Type B pancreatic cell (in vitro differentiated cells): ENCODE results near the gene PRDX3. TPM values are rescaled to one million over a fixed set of nuclear protein-coding genes. Genes with fewer than 3 reads are reported as not detected.

Experiments
- DNase-seq: peaks from one replicate; pipeline ENCODE4 v3.0.0; 2021; ENCODE audit warnings: mixed read lengths; ENCODE audit not compliant: unreplicated experiment; ENCODE audit errors: extremely low spot score
- H3K27ac Mint-ChIP-seq: 2 replicates; pipeline ENCODE4 v1.8.0; 2021; ENCODE audit warnings: mild to moderate bottlenecking, mixed read lengths
- H3K27me3 Mint-ChIP-seq: 2 replicates; pipeline ENCODE4 v1.8.0; 2021; ENCODE audit warnings: mixed read lengths
- H3K36me3 Mint-ChIP-seq: 2 replicates; pipeline ENCODE4 v1.8.0; 2021; ENCODE audit warnings: mixed read lengths
- H3K4me1 Mint-ChIP-seq: one replicate; pipeline ENCODE4 v1.8.0; 2021; ENCODE audit warnings: mixed read lengths; ENCODE audit not compliant: unreplicated experiment
- H3K4me3 Mint-ChIP-seq: 2 replicates; pipeline ENCODE4 v1.8.0; 2021; ENCODE audit warnings: mild to moderate bottlenecking, mixed read lengths
- H3K9me3 Mint-ChIP-seq: 2 replicates; pipeline ENCODE4 v1.8.0; 2021; ENCODE audit warnings: mixed read lengths
- total RNA-seq: library from RNA; stranded (reverse); gene quantifications from 2 replicates; pipeline ENCODE4 v1.2.1, GENCODE V29; 2021; ENCODE audit warnings: low replicate concordance
- TF ChIP-seq, protein P1 (sequence below): fragments of 200-600 bp; sonication (generic); conservative IDR thresholded peaks from 2 replicates; pipeline ENCODE4 v1.5.0; 2021; ENCODE audit warnings: antibody characterized with exemption, mild to moderate bottlenecking

The PRDX3 gene
- total RNA-seq, 1 donor from 2014 or later: 126 TPM

DNA sequence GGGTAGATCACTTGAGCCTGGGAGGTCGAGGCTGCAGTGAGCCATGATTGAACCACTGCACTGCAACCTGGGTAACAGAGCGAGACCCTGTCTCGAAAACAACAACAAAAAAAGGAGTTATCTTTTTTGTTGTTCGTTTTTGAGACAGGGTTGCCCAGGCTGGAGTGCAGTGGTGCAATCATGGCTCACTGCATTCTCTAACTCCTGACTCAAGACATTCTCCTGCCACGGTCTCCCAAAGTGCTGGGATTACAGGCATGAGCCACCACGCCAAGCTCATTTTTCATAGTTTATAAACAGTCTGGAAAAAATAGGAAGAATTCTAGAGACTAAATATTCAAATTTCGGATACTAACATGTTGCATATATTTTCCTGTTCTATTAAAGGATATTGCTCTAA is 42.5 kb downstream of the PRDX3 start:
- TF ChIP-seq, protein P1, sequence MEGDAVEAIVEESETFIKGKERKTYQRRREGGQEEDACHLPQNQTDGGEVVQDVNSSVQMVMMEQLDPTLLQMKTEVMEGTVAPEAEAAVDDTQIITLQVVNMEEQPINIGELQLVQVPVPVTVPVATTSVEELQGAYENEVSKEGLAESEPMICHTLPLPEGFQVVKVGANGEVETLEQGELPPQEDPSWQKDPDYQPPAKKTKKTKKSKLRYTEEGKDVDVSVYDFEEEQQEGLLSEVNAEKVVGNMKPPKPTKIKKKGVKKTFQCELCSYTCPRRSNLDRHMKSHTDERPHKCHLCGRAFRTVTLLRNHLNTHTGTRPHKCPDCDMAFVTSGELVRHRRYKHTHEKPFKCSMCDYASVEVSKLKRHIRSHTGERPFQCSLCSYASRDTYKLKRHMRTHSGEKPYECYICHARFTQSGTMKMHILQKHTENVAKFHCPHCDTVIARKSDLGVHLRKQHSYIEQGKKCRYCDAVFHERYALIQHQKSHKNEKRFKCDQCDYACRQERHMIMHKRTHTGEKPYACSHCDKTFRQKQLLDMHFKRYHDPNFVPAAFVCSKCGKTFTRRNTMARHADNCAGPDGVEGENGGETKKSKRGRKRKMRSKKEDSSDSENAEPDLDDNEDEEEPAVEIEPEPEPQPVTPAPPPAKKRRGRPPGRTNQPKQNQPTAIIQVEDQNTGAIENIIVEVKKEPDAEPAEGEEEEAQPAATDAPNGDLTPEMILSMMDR: no peak
- Mint-ChIP-seq H3K9me3 (no peaks in the 10 kb centered on the region), H3K27ac (no peak overlapping the region), H3K36me3 (peaks cover 33% of the 10 kb centered on the region), H3K27me3 (no peaks in the 10 kb centered on the region), H3K4me1 (peaks cover 4% of the 10 kb centered on the region), H3K4me3 (no peak overlapping the region)
- no peak for DNase-seq

DNA sequence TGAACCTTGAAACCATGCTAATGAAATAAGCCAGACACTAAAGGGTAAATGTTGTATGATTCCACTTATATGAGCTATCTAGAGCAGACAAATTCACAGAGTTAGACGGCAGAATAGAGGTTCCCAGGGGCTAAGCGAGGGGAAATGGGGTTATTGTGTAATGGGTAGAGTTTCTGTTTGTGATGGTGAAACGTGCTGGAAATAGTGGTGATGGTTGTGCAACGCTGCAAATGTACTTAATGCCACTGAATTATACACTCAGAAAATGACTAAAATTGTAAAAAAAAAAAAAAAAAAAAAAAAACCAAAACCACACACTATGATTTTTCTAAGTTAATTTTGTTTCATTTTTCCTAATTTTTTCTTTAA is 43.1 kb downstream of the PRDX3 start:
- TF ChIP-seq, protein P1: no peak
- no peak for DNase-seq
- Mint-ChIP-seq H3K27ac (no peak overlapping the region), H3K4me3 (no peak overlapping the region), H3K4me1 (peaks cover 4% of the 10 kb centered on the region), H3K27me3 (no peaks in the 10 kb centered on the region), H3K9me3 (no peaks in the 10 kb centered on the region), H3K36me3 (peaks cover 38% of the 10 kb centered on the region)

DNA sequence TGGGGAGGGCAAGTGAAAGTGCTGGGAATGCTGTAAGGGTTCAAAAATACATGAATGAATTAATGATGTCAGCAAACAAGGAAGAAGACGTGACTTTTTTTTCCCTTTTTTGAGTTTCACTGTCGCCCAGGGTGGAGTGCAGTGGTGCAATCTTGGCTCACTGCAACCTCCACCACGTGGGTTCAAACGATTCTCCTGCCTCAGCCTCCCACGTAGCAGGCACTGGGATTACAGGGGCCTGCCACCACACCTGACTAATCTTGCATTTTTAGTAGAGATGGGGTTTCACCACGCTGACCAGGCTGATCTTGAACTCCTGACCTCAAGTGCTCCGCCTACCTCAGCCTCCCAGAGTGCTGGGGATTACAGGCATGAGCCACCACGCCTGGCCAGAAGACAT is 44.7 kb downstream of the PRDX3 start:
- TF ChIP-seq, protein P1: no peak
- Mint-ChIP-seq H3K4me1 (peaks cover 4% of the 10 kb centered on the region), H3K27me3 (no peaks in the 10 kb centered on the region), H3K36me3 (peaks cover 36% of the 10 kb centered on the region), H3K27ac (no peak overlapping the region), H3K9me3 (no peaks in the 10 kb centered on the region), H3K4me3 (no peak overlapping the region)
- DNase-seq: no peak

DNA sequence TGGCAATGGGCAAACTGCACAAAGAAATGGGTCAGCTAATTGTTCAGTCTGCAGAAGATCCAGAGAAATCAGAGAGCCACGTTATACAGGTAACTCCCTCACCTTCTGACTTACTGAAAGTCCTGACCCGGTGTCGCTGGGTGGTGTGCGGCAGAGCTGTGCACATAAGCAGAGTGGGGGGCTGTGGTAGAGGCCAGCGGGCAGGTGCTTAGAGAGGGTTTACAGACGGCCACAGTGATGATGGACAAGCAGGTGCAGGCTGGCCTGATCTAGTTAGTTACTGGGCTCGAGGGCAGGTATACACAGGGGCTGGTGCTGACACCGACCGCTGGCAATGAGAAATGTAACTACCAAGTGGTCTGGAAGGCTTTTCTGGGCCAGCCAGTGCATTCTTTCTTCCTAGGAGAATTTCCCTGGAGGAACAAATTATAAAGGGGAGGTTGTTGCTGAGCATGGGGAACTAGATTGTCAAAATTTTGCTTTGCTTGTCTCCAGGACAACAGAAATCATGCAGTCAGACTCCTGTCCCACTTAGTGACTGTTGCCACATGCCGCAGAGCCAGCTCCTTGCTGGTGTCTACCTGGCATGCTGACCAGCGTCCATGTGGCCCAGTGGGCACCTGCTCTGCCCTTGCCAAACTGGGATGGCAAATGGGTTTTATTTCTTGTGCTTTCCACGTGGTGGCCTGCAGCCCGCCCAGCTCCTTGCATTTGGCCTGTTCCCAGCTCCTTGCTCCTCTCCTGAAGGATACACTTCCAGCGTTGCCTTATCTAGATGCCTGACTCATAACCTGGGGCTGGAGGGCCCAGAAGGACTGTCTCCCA is 45.9 kb downstream of the PRDX3 start:
- no peak overlapping the region for H3K4me3 Mint-ChIP-seq
- TF ChIP-seq, protein P1: no peak
- H3K4me1 Mint-ChIP-seq: peaks cover 4% of the 10 kb centered on the region
- no peaks in the 10 kb centered on the region for H3K9me3 Mint-ChIP-seq
- no peaks in the 10 kb centered on the region for H3K27me3 Mint-ChIP-seq
- peaks cover 32% of the 10 kb centered on the region for H3K36me3 Mint-ChIP-seq
- no peak overlapping the region for H3K27ac Mint-ChIP-seq
- no peak for DNase-seq

DNA sequence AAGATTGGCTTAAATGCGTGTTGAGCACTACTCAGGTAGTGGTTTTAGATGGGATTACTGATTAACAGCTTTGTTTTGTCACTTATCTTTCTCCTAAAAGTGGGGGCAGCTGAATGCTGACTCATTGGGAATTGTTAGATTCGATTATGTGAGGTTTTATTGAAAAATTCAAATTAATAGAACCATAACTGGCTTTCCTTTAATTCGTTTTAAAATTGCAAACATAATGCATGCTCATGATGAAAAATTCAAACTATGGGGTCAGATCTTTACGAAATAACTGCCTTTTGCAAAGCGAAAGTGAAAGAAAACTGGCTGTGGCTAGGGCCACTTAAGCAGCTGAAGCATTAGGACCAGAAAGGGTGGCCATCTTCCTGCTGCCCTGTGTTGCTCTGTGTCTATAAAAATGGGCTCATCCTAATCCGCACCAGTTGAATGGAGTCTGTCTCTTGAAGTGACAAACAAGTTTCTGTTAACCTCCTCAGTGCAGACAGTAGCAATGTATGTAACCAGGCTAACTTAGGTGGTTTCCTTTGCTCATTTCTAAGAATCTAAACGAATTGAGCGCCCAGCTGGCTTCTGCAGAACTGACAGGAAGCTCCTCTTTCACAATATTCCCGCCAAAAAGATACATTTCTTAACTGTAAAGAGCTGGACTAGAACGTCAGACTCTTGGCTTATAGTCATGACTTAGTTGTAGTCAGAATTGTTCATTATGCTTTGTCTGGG is 46.9 kb downstream of the PRDX3 start:
- peaks cover 32% of the 10 kb centered on the region for H3K36me3 Mint-ChIP-seq
- no peaks in the 10 kb centered on the region for H3K27me3 Mint-ChIP-seq
- H3K4me1 Mint-ChIP-seq: peaks cover 4% of the 10 kb centered on the region
- H3K4me3 Mint-ChIP-seq: no peak overlapping the region
- TF ChIP-seq, protein P1: no peak
- DNase-seq: no peak
- no peaks in the 10 kb centered on the region for H3K9me3 Mint-ChIP-seq
- H3K27ac Mint-ChIP-seq: no peak overlapping the region
